HFFc6 (cell line): ENCODE results near the gene FCHSD2. TPM values are rescaled to one million over a fixed set of nuclear protein-coding genes. Genes with fewer than 3 reads are reported as not detected.

Experiments used
- DNase-seq: peaks from one replicate; pipeline ENCODE4 v3.0.0-alpha.2; 2018
- H3K27ac Mint-ChIP-seq: 2 replicates; pipeline ENCODE4 v1.8.0; 2020; ENCODE audit warnings: mild to moderate bottlenecking, mixed read lengths
- H3K27me3 Mint-ChIP-seq: 2 replicates; pipeline ENCODE4 v1.8.0; 2021; ENCODE audit warnings: mild to moderate bottlenecking, moderate library complexity, mixed read lengths; ENCODE audit not compliant: insufficient read depth
- H3K36me3 Mint-ChIP-seq: 2 replicates; pipeline ENCODE4 v1.8.0; 2021; ENCODE audit warnings: low read depth, mixed read lengths
- H3K4me1 Mint-ChIP-seq: 2 replicates; pipeline ENCODE4 v1.8.0; 2020; ENCODE audit warnings: low read depth, mixed read lengths
- H3K4me3 Mint-ChIP-seq: 2 replicates; pipeline ENCODE4 v1.8.0; 2020; ENCODE audit warnings: mild to moderate bottlenecking, moderate library complexity, mixed read lengths
- H3K9me3 Mint-ChIP-seq: 2 replicates; pipeline ENCODE4 v1.8.0; 2020; ENCODE audit warnings: mild to moderate bottlenecking, mixed read lengths
- total RNA-seq, 6 experiments: library from RNA; stranded (reverse); fragmentation: NEBNext Ultra II Directional; extraction: Animal tissue kit (Norgen Biotek cat#: 25700); gene quantifications; 2 replicates in 1 of 6; 3 replicates in 5 of 6; pipeline ENCODE4 v1.2.3, GENCODE V29; 2021
- TF ChIP-seq, protein P1 (sequence below): fragments of 200-600 bp; sonication (generic); IDR thresholded peaks from 2 replicates; pipeline ENCODE4 v1.5.0; 2021; ENCODE audit warnings: antibody characterized with exemption, mild to moderate bottlenecking

FCHSD2 gene
- total RNA-seq, 6 experiments from 2014 or later, result 58.9 to 68.2 (median 65.0) TPM

DNA sequence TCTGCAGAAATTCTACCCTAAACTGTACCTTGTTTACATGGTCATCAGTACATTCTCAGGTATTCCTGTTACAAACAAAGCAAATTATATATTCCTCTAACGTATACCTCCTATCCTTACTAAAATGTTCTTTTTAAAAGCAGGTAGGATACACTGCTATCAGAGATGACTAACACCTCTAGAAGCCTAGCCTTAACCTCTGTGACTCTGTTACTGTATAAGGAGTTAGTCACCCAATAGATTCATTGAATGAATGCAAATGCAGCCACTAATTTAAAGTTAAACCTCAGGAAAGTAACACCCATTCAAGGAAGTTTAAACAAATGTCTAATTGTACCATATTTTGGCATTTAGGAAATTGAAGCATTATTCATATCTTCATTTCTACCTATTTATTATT, 82.2 kb downstream of the FCHSD2 start:
- H3K27me3 Mint-ChIP-seq, result no peaks in the 10 kb centered on the region
- H3K27ac Mint-ChIP-seq, result no peak overlapping the region
- H3K4me1 Mint-ChIP-seq, result peaks cover 25% of the 10 kb centered on the region
- H3K36me3 Mint-ChIP-seq, result peaks cover 8% of the 10 kb centered on the region
- no peak for DNase-seq
- H3K9me3 Mint-ChIP-seq, result no peaks in the 10 kb centered on the region
- no peak overlapping the region for H3K4me3 Mint-ChIP-seq
- TF ChIP-seq, protein P1, sequence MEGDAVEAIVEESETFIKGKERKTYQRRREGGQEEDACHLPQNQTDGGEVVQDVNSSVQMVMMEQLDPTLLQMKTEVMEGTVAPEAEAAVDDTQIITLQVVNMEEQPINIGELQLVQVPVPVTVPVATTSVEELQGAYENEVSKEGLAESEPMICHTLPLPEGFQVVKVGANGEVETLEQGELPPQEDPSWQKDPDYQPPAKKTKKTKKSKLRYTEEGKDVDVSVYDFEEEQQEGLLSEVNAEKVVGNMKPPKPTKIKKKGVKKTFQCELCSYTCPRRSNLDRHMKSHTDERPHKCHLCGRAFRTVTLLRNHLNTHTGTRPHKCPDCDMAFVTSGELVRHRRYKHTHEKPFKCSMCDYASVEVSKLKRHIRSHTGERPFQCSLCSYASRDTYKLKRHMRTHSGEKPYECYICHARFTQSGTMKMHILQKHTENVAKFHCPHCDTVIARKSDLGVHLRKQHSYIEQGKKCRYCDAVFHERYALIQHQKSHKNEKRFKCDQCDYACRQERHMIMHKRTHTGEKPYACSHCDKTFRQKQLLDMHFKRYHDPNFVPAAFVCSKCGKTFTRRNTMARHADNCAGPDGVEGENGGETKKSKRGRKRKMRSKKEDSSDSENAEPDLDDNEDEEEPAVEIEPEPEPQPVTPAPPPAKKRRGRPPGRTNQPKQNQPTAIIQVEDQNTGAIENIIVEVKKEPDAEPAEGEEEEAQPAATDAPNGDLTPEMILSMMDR, result no peak

DNA sequence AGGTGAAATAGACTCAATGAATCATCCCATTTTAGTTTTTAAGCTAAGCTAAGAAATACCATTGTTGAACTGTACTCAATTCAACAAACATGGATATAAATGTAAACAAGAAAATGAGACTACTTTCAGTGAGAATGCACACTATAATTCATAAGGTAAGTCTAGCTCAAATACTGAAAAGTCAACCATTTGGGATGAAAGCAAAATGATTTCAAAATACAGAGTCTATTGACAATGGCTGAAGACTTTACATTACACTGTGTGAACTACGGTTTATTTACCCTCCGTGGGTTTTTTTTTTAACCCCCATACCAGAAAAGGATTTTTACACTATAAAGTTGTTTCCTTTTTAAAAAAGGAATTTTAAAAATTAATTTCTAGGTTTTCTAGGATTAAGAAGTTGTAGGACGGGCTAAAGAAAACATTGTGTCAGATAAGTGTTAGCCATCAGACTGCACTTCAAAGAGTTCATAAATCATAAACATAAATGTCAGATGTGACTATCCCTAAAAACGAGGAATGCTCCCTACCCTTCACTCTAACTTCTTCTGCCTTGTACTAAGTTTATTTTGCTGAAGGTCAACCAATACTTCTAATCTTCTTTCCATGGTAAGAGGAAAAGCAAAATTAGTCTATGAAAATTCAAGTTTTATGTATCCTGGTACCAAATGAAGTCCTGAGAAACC, 83.0 kb downstream of the FCHSD2 start:
- Mint-ChIP-seq H3K4me3 (no peak overlapping the region), H3K36me3 (peaks cover 12% of the 10 kb centered on the region), H3K4me1 (peaks cover 29% of the 10 kb centered on the region), H3K27me3 (no peaks in the 10 kb centered on the region), H3K27ac (no peak overlapping the region), H3K9me3 (no peaks in the 10 kb centered on the region)
- TF ChIP-seq, protein P1, result no peak
- DNase-seq, result no peak

DNA sequence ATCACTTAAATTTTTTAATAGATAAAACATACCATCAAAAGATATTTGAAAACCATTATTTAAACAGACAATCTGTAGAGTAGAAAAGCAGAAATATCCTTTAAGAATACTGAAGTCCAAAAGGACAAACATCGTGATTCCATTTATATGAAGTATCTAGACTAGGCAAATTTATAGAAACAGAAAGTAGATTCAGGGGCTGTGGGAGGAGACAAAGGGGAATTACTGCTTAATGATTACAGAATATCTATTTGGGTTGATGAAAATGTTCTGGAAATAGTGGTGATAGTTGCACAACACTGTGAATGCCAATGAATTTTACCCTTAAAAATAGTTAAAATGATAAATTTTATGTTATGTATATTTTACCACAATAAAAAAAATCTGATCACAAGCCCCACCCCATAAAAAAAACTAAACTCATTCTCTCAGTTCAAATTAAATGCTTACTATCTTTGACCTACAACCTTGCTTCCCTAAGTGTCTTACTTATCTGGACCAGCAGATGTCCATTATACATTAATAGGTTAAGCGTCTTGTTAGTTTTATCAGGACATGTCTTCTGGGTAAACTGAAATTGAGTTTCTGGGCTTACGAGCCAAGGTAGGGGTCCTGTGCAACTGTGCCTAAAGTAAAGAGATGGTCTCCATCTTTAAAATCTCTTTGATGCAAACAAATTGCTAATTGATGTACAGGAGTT, 86.3 kb downstream of the FCHSD2 start:
- H3K4me3 Mint-ChIP-seq, result no peak overlapping the region
- H3K9me3 Mint-ChIP-seq, result no peaks in the 10 kb centered on the region
- TF ChIP-seq, protein P1, result no peak
- H3K36me3 Mint-ChIP-seq, result peaks cover 12% of the 10 kb centered on the region
- H3K27me3 Mint-ChIP-seq, result no peaks in the 10 kb centered on the region; the same call in 1 of the 2 replicates
- H3K27ac Mint-ChIP-seq, result no peak overlapping the region
- no peak for DNase-seq
- peaks cover 27% of the 10 kb centered on the region for H3K4me1 Mint-ChIP-seq

DNA sequence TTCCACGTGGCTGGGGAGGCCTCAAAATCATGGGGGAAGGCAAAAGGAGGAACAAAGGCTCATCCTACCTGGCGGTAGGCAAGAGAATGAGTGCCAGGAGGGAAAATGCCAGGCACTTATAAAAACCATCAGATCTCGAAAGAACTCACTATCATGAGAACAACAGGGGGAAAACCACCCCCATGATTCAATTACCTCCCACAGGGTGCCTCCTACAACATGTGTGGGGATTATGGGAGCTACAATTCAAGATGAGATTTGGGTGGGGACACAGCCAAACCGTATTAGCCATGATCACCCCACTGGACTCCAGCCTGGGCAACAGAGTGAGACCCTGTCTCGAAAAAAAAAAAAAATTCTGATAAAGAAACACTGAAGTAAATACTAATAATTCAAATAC, 87.1 kb downstream of the FCHSD2 start:
- Mint-ChIP-seq H3K36me3 (peaks cover 12% of the 10 kb centered on the region), H3K9me3 (no peaks in the 10 kb centered on the region), H3K4me1 (peaks cover 19% of the 10 kb centered on the region), H3K27ac (no peak overlapping the region; the same call in 1 of the 2 replicates), H3K27me3 (no peaks in the 10 kb centered on the region; the same call in 1 of the 2 replicates), H3K4me3 (no peak overlapping the region)
- no peak for DNase-seq
- TF ChIP-seq, protein P1, result no peak

DNA sequence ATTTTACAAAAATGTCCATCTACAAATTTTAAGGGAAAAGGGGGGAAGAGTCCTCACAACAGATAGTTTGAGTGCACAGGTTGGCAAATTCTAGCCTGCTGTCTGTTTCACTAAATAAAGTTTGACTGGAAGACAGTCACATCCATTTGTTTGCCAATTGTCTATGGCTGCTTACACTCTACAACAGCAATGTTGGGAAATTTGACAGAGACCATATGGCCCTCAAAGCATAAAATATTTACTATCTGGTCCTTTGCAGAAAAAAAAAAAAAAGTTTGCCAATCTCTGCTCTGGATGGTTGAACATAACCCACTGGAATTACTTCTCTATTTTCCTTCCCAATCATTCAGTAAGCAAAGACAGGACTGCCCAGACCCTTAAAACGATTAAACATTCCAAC, 88.2 kb downstream of the FCHSD2 start:
- Mint-ChIP-seq H3K27me3 (no peaks in the 10 kb centered on the region; the same call in 1 of the 2 replicates), H3K27ac (no peak overlapping the region), H3K4me3 (no peak overlapping the region), H3K9me3 (no peaks in the 10 kb centered on the region), H3K4me1 (peaks cover 13% of the 10 kb centered on the region), H3K36me3 (peaks cover 12% of the 10 kb centered on the region)
- DNase-seq, result no peak
- TF ChIP-seq, protein P1, result no peak
